CMK (cell line): ENCODE measurements around the gene FERMT2.

Experiments used
- DNase-seq: peaks from one replicate; pipeline ENCODE4 v3.0.0-alpha.2; 2010; ENCODE audit warnings: low read depth

FERMT2 gene

DNA sequence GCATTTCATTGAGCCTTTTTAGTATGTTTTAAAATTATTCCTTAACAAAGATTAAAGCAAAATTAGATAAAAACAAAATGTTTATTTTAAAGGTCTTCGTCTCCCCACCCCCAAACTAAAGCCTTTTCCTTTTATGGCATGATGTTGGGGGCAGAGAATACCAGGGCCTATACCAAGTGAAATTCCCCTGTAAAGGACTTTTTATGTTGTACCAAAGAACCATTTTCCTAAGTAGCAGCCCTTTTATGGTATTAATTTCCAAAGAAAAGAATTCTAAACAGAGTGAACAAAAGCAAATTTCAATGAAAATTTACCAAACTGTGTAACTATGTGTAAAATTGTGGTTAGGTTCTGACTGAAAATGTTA, 87.5 kb downstream of the FERMT2 start:
- DNase-seq = no peak

DNA sequence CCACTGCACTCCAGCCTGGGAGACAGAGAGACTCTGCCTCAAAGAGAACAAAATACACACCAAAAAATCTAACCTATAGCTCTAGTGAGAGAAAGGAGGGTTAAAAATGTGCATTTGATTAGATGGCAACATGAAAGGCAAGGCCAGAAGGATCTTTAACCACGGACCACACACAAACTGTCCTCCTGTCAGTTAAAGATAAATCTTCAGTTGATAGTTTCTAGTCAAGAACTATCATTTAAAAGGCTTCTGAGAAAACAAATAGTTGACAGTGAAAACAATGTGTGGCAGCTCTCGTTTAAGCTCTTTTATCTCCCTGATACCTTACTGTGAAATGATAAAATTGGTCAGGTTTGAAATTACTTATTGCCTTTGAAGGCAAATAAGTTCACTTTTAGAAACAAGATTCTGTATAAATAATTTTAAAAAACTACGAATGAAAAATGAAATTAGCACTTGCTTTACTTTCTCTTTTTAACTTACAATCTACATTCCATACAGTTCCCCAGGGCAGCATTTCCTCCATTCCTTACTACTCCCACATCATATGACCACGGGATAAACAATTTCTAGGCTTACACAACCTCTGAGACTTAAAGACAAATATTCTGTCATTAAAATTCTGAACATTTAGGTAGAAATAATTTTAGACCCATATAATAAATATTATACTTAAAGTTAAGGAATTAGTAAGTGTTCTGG, 88.1 kb downstream of the FERMT2 start:
- no peak for DNase-seq

DNA sequence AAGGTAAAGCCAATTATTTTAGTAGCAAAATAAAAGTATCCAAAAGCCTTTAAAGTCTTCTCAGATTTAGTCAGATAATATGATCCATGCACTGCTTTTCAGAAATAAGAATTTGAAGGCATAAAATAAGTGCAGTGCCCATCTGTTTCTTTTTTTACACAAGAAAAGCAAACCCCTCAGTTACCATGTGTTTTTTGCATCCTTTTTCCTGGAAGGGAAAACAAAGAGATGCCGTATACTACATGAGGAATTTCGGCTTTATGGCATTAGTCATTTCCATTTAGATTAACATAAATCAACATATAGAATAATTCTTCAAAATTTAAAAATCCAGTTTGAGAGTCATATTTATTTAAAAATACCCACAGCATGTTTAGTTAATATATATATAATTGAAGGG, 89.4 kb downstream of the FERMT2 start:
- no peak for DNase-seq

DNA sequence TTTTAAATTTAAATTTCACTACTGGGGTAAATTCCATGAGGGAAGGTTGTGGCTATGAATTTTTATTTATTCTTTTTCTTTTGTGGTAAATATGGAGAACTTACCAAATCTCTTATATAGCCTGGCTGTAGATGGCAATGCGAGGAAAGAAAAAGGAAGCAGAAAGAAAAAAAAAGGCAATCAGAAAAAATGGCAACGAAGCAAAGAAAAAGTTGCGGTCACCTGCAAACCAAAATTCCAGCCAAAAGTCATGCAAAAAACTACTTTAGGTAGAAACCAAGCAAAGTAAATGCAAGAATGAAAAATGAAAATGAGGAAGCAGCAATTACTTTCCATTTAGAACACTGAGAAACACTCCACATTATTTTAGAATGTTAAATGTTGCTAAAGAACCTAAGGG, 89.9 kb downstream of the FERMT2 start:
- DNase-seq = no peak

DNA sequence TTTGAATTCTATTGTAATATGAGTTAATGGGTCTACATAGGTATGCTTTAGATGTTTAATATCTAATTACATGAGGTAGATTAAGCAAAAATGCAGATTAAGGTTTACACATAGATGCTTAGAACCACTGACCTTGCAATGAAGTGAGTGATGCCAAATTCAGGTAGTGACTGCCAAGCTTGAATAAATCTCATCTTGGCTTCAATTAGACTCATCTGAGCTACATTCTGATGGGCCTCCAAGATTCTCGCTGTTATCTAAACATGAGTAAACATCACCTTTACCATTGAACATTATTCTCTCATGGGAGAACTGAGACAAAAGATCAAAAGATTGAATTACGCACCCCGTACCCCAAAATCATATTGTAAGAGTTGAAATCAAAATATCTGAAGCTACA, 90.6 kb downstream of the FERMT2 start:
- DNase-seq = no peak

DNA sequence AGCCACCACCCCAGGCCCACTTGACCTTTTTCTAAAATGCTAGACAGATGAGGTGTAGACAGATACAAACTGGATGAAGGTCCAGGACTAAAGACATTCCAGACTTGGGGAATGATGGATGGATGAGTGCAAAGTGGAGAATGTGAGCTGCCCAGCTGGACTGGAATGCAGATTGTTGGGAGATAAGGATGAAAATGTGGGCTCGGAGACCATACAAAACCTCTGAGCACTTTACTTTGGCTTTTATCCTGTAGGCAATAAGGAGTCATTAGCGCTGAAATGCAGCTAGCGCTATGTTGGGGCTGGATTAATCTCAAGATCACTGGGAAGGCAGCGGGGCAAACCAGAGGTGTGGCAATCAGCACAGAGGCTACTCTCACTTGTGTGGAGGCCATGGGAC, 94.7 kb downstream of the FERMT2 start:
- no peak for DNase-seq

DNA sequence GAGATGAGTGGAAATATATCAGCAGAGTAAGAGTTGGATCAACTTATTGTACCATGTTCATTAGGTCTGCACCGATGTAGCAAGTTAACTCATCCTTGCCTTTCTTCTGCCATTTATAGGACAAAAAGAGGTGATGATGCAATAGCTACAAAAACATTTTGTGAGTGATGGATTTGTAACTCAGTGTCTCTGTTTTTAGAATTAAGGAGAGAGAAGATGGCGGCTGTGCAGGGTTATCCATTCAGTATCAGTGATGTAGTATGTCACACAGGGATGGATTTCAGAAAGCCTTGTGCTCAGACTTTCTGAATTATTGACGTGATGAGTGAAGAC, 97.4 kb downstream of the FERMT2 start:
- no peak for DNase-seq

DNA sequence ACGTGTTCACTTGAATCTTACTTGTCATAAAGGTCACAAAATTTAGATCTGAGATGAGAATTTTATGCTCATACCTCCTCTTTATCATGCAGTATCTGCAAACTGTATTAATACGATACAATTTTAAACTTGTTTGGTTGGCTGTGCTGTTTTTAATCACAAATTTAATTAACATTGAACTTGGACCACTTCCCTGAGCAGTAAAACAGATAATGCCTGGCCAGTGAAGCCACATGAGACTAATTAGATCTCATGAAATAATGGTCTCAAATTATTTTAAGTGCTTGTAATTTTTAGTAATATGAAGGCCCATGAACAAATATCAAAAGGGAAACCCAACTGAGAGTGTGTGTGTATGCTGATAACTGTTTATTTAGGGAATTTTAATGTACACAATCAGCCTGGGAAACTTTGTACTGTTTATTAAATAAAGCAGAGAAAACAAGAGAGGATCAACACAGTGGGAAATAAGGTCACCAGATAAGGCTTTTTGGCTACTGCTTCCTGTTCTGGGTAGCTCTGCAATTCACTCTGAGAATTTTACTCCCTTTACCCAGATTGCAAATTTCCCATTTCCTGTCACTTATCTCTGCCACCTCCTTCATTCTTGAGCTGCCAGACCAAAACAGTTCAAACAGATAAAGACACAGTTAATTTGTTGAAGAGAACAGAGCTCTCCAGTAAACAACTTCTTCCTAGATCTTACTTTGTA, 97.9 kb downstream of the FERMT2 start:
- no peak for DNase-seq

DNA sequence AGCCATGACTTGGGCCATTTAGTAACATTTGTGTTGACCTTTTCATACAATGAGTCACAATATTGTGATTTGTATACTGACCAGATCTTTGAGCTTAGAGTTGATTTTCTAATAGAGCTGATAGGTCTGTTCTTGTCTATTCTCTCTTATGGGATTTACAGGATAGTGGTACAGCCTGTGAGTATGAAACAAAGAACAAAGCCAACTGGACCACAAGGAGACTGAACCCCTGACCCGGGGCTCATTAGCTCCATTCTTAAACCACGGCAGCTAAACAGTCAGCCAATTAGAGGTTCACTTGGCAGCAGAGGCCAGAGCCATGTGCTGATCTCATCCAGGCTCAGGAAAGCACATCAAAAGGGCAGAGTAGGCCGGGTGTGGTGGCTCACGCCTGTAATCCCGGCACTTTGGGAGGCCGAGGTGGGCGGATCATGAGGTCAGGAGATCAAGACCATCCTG, 100.4 kb downstream of the FERMT2 start:
- DNase-seq = no peak

DNA sequence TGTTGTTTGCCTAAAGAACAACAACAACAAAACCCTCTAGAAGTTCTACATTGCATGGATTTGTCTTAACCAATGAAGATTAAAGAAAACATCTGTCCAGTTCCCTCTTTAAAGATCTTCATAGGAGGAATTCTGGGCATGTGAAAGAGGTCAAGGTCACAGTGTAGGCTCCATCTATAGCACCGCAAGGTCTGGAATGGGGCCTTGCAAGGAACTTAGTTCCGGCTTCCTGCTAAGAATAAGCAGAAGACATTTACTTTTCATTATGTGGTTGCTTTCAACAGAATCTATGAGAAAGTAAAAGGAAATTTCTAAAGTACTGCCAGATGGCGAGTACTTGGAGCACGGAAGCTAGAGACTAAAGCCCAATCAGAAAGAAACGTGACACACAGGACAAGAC, 102.2 kb downstream of the FERMT2 start:
- no peak for DNase-seq

DNA sequence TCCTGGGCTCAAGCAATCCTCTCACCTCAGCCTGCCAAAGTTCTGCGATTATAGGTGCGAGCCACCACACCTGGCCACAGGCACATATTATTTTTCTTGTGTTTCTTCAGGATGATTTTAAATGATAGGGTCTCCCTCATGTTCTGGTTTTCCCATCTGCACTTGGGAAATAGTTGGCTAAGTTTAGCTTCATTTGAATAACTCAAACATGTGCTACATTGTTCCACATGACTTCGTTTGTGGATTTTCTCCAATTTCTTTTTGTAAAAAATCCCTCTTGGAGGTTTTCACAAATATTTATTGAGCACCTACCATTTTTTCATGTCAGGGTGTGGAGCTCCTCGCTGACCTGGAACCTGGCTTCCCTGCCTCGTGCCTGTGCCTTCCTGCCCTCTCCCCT, 104.3 kb downstream of the FERMT2 start:
- no peak for DNase-seq

DNA sequence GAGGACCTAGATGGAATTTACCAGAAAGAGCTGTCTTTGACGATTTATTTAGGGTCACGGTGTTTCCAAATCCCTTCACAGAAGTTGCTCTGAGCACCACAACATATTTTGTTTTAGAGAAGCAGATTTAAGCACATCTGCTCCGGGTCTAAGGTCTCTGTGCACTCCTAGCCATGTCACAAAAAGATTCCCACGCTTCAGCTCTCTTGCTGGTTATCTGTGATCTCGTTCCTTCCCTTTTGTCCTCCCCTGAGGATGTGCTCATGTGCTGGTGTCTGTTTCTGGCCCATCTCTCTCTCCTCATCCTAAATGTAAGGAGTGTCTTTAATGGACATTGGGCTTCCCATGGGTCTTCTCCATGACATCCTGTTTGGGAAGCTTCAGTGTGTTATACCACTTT, 105.8 kb downstream of the FERMT2 start:
- no peak for DNase-seq

DNA sequence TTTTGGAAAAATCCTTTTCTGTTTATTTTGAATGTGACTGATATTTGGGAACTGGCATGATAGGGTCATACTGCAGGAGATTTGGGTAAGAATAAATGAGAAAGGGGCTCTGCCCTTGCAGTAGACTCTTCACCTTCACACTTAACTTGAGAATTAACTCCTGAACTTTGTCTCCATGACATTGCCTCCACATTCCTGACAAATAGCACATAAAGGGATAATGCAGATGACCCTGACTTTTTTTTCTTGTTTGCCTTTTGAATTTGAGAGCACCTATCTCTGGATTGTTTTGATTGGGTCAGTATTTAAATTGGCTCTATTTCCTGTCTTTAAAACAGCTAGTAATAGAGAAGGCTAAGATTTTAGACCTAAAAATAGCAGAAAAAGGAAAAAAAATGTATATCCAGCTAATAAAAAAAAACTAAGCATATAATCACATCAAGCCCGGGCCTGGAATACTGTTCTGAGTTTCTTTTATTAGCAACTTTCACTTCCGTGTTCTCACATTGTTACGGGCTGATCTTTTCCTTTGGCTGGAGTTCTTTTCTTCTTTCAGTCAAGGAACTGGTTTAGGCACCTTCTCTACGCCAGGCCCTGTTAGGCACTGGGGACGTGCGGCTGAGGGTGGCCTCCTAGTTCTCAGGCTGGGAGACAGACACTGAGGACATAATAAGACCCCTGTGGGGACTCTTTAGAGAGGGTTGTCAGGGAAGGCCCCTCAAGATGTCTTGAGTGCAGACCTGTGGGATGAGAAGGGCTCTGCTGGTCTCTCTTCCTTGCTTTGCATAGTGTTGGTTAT, 106.4 kb downstream of the FERMT2 start:
- DNase-seq = no peak

DNA sequence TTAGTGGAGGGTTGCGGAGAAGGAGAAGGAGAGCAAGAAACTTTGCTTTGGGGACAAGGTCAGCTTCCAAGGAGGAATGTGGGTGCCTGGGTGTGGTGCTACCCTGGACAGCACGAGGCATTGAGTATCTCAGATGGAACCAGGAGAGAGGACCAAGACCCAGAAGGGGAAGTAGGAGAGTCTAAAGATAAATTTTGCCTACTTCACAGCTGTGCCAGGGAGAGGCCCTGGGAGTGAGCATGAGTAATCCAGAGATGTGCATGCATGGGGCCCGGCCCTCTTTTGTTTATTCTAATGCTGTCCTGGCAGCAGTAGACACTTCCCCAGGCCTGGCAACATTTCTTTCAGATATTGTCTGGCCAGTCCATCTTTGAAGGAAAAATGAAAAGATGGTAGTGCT, 110.0 kb downstream of the FERMT2 start:
- DNase-seq = no peak

DNA sequence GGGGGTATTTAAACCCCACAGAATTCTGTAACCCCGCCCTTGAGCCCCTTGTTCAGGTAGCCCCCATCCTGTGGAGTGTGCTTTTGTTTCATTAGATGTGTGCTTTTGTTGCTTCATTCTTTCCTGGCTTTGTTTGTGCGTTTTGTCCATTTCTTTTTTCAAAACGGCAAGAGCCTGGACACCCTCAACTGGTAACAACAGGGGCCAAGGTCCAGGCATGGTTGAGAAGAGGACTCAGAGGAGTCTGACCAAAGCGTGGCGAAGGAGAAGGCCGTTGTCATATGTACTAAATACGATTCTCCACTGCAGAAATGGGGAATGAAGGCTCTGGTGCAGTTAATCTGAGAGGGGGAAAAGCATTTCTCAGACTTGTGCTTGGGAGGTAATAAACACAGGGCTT, 113.4 kb downstream of the FERMT2 start:
- no peak for DNase-seq

DNA sequence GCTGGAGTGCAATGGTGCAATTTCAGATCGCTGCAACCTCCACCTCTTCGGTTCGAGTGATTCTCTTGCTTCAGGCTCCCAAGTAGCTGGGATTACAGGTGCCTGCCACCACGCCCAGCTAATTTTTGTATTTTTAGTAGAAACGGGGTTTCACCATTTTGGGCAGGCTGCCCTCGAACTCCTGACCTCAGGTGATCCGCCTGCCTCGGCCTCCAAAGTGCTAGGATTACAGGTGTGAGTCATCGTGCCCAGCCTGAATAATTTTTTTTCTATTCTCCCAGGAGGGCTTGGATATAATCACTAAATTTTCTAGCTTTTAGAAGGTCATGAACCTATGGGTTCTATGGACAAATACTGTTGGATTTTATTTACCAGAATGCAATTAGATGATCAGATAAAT, 114.8 kb downstream of the FERMT2 start:
- no peak for DNase-seq

DNA sequence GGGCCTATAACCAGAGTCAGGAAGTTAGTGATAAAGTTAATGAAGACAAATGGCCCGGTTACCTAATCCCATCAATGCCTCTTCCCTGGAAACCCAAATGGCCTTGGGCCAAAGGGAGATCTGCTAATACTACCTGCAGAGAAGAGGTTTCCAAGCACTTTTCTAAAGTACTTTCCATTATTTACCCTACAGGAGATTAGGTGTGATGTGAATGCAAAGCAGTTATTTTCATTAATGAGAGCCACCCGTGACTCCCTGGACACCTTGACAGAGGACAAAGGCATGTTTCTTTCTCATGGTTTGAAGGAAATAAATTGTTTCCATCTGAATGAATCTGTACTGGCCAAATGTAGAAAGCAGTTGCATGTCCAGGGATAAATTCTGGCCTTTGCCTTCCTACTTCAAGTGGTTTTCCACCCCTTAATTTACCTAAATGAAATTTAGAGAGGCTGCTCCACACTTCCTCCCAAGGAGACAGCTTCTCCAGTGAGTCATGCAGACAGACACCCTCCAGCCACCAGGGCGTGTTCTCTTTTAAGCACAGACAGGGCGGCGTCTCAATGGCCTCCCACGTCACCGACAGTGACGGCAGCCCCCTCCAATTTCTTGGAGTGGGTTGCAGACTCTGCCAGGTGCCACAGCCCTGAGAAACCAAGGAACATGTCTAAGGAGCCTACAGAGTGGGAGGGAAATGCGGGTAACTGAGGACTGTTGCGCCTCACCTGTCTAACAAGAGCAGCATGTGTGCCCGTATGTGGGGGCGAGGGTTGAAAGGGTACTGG, 115.5 kb downstream of the FERMT2 start:
- no peak for DNase-seq

DNA sequence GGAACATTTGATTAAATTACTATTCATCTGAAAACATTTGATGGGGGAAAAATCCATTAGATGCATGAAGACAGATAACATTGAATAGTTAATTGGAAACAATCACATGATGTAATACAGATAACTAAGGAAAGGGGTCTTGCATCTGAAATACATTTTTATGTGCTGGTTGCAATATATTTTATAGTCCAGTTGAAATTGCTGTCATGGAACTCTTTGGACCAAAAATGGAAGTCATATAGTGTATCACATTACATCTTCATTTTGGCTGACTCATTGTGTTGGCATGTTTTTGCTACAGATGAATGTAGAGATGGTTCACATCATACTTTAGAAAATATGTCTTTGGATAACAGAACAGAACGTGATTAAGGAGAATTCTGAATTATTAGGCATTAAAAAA, 116.4 kb downstream of the FERMT2 start:
- no peak for DNase-seq

DNA sequence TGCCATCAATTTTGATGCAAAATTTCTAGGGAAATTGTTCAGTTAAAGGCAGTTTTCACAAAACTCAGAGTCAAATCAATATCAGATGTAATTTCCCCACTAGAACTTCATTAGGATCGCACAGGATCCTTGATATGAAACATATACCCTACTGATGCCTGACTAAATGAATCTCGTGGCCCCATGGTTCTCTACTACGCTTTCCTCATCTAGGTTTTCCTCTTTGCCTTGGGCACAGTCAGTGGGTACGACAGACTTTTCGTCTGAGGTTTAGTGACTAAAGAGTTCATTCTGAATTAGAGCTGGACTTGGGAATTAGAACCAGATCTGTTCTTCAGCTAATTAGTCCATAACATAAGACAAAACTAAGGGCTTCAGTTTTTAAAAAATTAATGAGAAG, 117.0 kb downstream of the FERMT2 start:
- DNase-seq = no peak

DNA sequence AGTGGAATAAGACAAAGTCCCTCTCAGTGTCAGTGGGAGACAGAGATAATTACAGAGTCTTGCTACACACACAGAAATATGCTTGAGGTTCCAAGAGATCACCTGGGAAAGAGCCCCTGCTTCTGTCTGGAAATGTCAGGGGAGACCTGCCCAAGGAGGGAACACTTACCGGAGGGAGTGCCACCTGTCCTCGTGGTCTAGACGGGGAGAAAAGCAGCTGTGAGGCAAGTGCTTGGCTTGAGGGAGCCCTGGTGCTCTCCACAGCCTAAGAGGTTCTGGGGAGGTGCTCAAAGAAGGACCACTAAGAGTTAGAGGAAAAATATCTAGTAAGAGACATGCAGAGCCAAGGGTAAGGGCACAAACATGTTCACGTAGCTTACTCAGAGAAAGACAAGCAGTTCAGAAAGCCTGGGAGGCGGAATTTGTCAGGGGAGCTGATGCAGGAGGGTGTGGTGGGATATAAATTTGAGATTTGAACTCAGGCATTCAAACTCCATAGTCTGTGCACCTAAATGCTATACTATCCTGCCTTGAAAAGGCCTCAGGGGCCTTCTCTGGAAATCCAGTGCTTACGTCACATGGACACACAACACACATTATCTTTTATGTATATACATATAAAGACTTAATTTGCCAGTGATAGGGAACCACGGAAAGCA, 121.2 kb downstream of the FERMT2 start:
- DNase-seq = no peak

DNA sequence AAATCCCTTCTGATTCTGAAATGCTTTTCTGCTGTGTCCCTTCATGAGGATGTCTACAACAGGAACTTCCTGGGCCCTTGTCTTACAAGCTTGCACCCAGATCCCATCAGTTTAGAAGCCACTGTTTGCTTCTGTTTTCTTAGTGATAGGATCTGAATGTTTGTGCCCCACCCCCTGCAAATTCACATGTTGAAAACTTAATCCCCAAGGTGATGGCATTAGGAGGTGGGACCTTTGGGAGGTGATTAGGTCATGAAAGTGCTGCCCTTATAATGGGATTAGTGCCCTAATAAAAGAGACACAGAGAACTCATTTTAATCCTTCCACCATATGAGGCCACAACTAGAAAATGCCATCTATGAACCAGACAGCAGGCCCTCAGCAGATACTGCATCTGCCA, 123.4 kb downstream of the FERMT2 start:
- no peak for DNase-seq

DNA sequence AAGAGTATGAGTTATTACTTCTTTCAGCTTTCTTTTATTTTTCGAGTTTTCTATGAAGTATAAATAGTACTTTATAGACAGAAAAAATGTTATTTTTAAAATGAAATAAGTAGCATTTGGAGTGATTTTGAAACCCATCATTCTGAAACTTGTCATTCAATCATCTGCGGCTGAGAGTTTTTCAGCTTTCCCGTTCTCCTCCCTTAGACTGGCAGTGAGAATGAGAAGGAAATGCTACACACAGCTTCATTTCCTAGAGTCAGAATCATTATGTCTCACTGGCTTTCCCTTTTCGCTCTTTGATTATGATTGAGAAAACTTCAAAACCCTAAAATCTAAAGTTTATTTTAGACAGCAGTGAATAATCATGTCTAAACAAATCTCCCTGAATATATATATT, 125.8 kb downstream of the FERMT2 start:
- no peak for DNase-seq
